ENCODE data around the gene BFSP1.

BFSP1 gene

DNA sequence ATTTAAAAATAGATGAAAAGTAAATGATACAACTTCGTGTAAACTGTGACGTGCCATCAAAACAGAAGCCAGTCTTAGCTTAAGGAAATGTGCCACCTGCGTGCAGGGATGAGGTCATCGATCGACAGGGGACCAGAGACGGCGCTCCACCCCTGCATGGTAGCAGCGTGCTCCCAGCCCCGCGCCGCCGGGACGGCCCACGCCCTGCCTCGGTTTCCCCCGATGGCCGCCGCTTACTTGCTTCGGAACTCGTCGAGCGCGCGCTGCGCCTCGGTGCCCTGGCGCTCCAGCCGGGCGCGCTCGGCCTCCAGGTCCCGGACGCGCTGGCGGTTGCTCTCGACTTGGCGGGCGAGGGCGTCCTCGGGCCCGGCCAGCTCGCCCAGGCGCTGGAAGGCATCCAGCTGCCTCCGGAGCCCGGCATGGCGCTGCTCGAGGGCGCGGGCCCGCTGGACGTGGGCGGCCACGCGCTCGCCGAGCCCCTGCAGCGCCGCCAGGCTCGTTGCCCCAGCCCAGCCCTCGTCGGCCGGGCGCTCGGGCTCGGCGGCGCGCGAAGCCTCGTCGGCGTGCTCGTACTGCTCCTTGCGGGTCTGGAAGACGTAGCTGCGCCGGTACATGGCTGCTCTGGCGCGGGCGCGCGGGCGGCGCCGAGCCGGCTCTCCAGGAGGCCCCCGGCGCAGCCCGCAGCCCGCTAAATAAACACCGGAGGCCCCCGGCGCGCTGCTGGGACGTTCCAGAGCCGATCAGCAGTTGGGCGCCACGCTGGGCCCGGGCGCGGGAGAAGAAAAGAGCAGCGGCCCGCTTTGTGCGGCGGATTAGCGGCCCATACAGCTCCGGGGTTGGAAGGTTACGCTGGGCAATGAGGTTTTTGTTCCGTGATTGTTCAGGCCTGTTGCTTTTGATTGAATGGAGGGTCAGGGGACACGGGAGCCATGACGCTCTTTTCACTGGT lies at the start of gene BFSP1 (continued):
- 0 out of 2 replicates have a peak, but pooled peaks have one; percentile 16 for TF ChIP-seq KLF8 (tag by site-specific recombination; IDR thresholded peaks at IDR 0.05)
- no peak for TF ChIP-seq ZNF146 (tag by site-specific recombination; IDR thresholded peaks at IDR 0.05)
- TF ChIP-seq, protein P1, sequence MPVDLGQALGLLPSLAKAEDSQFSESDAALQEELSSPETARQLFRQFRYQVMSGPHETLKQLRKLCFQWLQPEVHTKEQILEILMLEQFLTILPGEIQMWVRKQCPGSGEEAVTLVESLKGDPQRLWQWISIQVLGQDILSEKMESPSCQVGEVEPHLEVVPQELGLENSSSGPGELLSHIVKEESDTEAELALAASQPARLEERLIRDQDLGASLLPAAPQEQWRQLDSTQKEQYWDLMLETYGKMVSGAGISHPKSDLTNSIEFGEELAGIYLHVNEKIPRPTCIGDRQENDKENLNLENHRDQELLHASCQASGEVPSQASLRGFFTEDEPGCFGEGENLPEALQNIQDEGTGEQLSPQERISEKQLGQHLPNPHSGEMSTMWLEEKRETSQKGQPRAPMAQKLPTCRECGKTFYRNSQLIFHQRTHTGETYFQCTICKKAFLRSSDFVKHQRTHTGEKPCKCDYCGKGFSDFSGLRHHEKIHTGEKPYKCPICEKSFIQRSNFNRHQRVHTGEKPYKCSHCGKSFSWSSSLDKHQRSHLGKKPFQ (tag by site-specific recombination; IDR thresholded peaks at IDR 0.05), result no peak
- no peak for TF ChIP-seq ZNF266 (tag by site-specific recombination; IDR thresholded peaks at IDR 0.05; ENCODE audit: low read depth)
- no peak for TF ChIP-seq ZNF175 (tag by site-specific recombination; IDR thresholded peaks at IDR 0.05)
- TF ChIP-seq, protein P2, sequence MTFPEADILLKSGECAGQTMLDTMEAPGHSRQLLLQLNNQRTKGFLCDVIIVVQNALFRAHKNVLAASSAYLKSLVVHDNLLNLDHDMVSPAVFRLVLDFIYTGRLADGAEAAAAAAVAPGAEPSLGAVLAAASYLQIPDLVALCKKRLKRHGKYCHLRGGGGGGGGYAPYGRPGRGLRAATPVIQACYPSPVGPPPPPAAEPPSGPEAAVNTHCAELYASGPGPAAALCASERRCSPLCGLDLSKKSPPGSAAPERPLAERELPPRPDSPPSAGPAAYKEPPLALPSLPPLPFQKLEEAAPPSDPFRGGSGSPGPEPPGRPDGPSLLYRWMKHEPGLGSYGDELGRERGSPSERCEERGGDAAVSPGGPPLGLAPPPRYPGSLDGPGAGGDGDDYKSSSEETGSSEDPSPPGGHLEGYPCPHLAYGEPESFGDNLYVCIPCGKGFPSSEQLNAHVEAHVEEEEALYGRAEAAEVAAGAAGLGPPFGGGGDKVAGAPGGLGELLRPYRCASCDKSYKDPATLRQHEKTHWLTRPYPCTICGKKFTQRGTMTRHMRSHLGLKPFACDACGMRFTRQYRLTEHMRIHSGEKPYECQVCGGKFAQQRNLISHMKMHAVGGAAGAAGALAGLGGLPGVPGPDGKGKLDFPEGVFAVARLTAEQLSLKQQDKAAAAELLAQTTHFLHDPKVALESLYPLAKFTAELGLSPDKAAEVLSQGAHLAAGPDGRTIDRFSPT (tag by site-specific recombination; IDR thresholded peaks at IDR 0.05), result peak; percentile 53
- TF ChIP-seq, protein P3, sequence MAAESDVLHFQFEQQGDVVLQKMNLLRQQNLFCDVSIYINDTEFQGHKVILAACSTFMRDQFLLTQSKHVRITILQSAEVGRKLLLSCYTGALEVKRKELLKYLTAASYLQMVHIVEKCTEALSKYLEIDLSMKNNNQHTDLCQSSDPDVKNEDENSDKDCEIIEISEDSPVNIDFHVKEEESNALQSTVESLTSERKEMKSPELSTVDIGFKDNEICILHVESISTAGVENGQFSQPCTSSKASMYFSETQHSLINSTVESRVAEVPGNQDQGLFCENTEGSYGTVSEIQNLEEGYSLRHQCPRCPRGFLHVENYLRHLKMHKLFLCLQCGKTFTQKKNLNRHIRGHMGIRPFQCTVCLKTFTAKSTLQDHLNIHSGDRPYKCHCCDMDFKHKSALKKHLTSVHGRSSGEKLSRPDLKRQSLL (tag by site-specific recombination; IDR thresholded peaks at IDR 0.05), result peak; percentile 49; the same call in 1 of the 2 replicates
- TF ChIP-seq ZNF202 (tag by site-specific recombination; IDR thresholded peaks at IDR 0.05; ENCODE audit: borderline replicate concordance), result no peak
- TF ChIP-seq ZFHX2 (tag by site-specific recombination; conservative IDR thresholded peaks at IDR 0.05), result peak; percentile 68; the same call in 1 of the 2 replicates
- TF ChIP-seq ZNF10 (tag by site-specific recombination; IDR thresholded peaks at IDR 0.05), result no peak
- TF ChIP-seq ZBTB48 (tag by site-specific recombination; IDR thresholded peaks at IDR 0.05), result 0 out of 2 replicates have a peak, but pooled peaks have one; percentile 35
- TF ChIP-seq ZNF138 (tag by site-specific recombination; IDR thresholded peaks at IDR 0.05; ENCODE audit: borderline replicate concordance), result no peak
- no peak for TF ChIP-seq ZNF837 (tag by site-specific recombination; IDR thresholded peaks at IDR 0.05)
- no peak for TF ChIP-seq KLF7 (tag by site-specific recombination; IDR thresholded peaks at IDR 0.05; ENCODE audit: borderline replicate concordance)
- no peak for TF ChIP-seq REPIN1 (tag by site-specific recombination; IDR thresholded peaks at IDR 0.05; ENCODE audit: low read depth)
- TF ChIP-seq, protein P4, sequence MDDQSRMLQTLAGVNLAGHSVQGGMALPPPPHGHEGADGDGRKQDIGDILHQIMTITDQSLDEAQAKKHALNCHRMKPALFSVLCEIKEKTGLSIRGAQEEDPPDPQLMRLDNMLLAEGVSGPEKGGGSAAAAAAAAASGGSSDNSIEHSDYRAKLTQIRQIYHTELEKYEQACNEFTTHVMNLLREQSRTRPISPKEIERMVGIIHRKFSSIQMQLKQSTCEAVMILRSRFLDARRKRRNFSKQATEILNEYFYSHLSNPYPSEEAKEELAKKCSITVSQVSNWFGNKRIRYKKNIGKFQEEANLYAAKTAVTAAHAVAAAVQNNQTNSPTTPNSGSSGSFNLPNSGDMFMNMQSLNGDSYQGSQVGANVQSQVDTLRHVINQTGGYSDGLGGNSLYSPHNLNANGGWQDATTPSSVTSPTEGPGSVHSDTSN (CRISPR knock-in tag; IDR thresholded peaks at IDR 0.05), result peak; percentile 33; the same call in 1 of the 2 replicates
- no peak for TF ChIP-seq ZNF623 (tag by site-specific recombination; IDR thresholded peaks at IDR 0.05)
- no peak for TF ChIP-seq ZNF549 (tag by site-specific recombination; IDR thresholded peaks at IDR 0.05)
- TF ChIP-seq ZBTB20 (tag by site-specific recombination; IDR thresholded peaks at IDR 0.05), result peak; percentile 83
- TF ChIP-seq SP7 (tag by site-specific recombination; IDR thresholded peaks at IDR 0.05), result peak; percentile 53; the same call in 1 of the 2 replicates
- TF ChIP-seq ZNF239 (tag by site-specific recombination; IDR thresholded peaks at IDR 0.05), result no peak
- no peak for TF ChIP-seq ZFP37 (tag by site-specific recombination; IDR thresholded peaks at IDR 0.05)
- peak; percentile 60 for TF ChIP-seq ZEB2 (tag by site-specific recombination; IDR thresholded peaks at IDR 0.05)
- TF ChIP-seq, protein P5, sequence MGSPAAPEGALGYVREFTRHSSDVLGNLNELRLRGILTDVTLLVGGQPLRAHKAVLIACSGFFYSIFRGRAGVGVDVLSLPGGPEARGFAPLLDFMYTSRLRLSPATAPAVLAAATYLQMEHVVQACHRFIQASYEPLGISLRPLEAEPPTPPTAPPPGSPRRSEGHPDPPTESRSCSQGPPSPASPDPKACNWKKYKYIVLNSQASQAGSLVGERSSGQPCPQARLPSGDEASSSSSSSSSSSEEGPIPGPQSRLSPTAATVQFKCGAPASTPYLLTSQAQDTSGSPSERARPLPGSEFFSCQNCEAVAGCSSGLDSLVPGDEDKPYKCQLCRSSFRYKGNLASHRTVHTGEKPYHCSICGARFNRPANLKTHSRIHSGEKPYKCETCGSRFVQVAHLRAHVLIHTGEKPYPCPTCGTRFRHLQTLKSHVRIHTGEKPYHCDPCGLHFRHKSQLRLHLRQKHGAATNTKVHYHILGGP (tag by site-specific recombination; IDR thresholded peaks at IDR 0.05), result no peak
- TF ChIP-seq, protein P6, sequence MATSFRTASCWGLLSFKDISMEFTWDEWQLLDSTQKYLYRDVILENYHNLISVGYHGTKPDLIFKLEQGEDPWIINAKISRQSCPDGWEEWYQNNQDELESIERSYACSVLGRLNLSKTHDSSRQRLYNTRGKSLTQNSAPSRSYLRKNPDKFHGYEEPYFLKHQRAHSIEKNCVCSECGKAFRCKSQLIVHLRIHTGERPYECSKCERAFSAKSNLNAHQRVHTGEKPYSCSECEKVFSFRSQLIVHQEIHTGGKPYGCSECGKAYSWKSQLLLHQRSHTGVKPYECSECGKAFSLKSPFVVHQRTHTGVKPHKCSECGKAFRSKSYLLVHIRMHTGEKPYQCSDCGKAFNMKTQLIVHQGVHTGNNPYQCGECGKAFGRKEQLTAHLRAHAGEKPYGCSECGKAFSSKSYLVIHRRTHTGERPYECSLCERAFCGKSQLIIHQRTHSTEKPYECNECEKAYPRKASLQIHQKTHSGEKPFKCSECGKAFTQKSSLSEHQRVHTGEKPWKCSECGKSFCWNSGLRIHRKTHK (tag by site-specific recombination; IDR thresholded peaks at IDR 0.05), result no peak
- TF ChIP-seq, protein P7, sequence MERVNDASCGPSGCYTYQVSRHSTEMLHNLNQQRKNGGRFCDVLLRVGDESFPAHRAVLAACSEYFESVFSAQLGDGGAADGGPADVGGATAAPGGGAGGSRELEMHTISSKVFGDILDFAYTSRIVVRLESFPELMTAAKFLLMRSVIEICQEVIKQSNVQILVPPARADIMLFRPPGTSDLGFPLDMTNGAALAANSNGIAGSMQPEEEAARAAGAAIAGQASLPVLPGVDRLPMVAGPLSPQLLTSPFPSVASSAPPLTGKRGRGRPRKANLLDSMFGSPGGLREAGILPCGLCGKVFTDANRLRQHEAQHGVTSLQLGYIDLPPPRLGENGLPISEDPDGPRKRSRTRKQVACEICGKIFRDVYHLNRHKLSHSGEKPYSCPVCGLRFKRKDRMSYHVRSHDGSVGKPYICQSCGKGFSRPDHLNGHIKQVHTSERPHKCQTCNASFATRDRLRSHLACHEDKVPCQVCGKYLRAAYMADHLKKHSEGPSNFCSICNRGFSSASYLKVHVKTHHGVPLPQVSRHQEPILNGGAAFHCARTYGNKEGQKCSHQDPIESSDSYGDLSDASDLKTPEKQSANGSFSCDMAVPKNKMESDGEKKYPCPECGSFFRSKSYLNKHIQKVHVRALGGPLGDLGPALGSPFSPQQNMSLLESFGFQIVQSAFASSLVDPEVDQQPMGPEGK (tag by site-specific recombination; IDR thresholded peaks at IDR 0.05), result no peak
- TF ChIP-seq KLF10 (tag by site-specific recombination; IDR thresholded peaks at IDR 0.05), result no peak
- TF ChIP-seq ZNF529 (tag by site-specific recombination; IDR thresholded peaks at IDR 0.05; ENCODE audit: insufficient replicate concordance), result no peak
